NCI-H1417 treated with DMSO at 0.1 percent for 48 hours (cell line): Measurements from ENCODE around the gene ELMO1.

Experiments used
- DNase-seq: peaks from one replicate; lab custom pipeline; 2025; lab: John Stamatoyannopoulos, UW

ELMO1 gene

DNA sequence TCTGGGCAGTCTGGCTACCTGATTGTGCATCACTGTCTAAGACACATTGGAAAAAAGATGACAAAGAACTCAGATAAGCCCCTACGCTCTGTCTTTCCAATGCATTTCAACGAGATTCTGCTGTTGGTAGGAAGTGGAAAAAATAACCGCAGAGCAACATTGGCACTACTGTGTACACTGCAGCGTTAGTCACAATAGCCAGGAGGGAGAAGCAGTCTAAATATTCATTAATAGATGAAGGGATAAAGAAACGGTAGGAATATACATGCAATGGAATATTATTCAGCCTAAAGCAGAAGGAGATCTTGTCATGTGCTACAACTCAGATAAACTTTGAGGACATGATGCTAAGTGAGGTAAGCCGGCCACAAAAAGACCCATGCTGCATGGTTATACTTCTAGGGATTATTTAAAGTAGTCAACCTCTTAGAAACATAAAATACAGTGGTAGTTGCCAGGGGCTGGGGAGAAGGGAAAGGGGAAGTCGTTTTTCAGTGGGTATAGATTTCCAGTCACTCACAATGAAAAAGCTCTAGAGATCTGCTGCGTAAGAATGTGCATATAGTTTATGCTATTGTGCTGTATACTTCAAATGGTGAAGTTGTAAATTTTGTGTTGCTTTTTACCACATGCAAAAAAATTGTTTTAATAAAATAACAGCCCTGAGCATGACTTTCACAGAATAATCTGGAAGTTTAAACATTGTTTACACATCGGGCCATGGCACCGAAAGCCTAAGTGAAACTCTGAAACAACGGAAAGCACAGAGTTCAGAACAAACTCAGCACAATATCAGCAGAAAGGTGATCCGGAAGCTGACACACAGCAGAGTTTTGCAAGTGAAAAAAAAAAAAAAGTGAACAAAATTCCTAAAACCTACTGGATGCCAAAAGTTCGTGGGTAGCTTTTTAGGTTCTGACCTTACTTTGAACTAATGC is 40.1 kb downstream of the ELMO1 start:
- DNase-seq, result no peak

- no peak for DNase-seq
Measured at GRCh38 chr7:37405603-37406122, 43.0 kb downstream of the ELMO1 start.

DNA sequence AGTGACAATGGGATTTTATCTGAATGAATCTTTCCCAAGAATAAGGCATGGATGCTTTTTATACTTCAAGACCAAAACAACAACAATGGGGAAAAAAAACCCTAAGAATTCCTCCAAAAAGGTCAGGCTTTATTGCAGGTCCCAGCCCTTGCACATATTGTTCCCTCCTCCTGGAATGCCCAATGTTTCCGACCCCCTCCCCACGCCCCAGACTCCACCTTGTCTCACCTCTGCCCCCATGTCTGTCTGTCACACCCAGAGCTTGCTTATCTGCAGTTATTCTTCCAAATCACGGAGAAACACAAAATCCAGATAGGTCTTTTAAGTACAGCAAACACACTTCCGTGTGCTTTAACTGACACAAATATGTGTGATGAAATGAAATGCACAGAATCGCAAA is 43.5 kb downstream of the ELMO1 start:
- no peak for DNase-seq

DNA sequence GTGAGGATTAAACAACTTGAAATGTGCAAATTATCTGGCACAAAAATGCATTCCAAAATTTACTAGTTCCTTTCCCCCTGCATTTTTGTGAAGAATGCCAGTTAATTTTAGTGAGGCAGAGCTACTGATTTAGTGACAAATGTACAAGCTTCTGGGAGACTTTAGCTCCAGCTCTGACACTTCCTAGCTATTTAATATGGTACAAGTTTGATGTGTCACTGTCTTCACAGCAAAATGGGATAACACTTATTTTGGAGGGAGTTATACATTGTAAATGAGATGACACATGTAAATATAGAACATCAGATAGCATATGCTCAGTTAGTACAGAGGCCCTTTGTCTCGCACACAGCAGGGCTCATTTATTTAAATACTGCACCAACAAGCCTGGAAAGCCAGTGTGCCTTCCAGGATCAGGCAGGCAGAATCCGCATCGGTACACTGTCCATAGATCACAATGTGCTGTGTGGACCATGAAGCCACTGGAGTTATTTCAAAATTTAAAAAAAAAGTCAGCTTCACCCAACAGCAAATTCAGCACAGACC is 48.7 kb downstream of the ELMO1 start:
- no peak for DNase-seq

- DNase-seq, result no peak
Measured at GRCh38 chr7:37398403-37398802, 50.3 kb downstream of the ELMO1 start.

DNA sequence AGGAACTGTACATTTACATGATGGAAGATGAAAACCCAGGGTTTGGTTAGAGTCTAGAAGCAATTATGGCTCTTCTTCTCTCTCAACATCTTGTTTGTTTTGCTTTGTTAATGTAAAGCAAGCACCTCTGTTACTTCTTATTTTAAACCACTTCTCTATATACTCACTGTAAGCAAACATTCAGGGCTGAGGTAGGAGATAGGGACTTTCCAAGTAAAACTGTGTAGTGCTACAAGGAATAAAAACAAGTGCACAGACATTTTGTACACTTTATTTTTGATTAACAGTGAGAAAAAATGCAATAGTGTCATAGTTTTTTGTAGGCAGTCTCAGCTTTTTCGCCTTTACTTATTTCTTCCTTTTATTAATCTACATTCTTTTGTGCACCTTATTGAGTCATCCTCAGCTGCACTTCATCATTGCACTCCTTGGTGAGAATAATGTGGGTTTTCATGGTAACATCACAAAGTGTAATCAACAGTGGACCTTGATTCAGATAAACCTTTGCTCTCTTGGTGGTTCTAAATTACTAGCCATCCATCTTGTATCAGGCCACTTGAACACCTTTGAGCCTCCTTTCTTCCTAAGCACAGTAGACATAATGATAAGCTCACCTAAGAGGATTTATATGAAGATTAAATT is 52.9 kb downstream of the ELMO1 start:
- no peak for DNase-seq

DNA sequence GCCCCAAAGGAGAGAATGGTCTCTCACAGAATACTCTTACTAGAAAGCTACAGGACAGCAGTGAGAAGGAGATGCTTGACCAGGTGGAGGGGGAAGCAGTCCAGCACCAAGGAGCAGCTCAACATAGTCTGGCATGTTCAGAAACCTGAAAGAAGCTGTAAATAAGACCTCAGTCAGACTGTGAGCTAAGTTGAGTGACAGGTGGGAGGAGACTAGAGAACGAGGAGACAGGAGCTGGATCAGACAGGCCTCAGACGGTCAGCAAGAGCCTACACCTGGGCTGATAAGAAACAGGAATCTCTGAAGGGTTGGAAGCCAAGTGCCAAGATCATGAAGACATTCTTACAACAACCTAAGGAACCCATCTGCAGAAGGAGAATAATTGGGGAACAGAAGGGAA is 54.5 kb downstream of the ELMO1 start:
- no peak for DNase-seq

DNA sequence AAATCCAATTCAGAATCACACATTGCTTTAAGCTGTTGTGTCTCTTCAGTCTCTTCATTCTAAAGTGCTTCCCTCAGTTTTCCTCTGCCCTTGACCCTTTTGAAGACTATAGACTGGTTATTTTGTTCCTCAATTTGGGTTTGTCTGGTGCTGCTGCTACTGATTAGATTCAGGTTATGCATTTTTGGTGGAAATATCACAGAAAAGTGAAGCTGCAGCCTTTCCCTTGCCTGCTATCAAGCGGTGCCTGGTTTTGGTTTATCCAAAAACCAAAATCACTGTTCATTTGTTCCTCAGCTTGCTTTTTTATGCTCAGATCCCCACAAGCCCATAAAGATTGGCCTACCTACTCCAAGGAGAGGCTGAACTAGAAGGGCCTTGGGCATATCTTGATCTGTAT is 55.2 kb downstream of the ELMO1 start:
- no peak for DNase-seq

DNA sequence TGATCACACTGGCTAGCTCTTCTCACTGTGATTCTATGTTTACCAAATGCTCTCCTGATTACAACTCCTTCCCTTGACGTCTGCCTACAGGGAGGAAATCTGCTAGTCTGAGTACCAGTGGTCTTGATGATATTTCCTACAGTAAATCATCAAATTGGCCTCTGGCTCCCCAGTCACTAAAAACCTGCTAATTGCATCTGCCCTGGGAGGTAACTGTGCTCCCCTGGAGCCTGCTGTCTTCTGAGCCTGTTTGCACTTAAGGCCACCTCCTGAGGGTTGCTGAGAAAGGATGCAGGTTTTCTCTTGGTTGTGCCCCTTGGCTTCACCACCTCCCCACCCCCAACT is 56.0 kb downstream of the ELMO1 start:
- DNase-seq, result no peak

DNA sequence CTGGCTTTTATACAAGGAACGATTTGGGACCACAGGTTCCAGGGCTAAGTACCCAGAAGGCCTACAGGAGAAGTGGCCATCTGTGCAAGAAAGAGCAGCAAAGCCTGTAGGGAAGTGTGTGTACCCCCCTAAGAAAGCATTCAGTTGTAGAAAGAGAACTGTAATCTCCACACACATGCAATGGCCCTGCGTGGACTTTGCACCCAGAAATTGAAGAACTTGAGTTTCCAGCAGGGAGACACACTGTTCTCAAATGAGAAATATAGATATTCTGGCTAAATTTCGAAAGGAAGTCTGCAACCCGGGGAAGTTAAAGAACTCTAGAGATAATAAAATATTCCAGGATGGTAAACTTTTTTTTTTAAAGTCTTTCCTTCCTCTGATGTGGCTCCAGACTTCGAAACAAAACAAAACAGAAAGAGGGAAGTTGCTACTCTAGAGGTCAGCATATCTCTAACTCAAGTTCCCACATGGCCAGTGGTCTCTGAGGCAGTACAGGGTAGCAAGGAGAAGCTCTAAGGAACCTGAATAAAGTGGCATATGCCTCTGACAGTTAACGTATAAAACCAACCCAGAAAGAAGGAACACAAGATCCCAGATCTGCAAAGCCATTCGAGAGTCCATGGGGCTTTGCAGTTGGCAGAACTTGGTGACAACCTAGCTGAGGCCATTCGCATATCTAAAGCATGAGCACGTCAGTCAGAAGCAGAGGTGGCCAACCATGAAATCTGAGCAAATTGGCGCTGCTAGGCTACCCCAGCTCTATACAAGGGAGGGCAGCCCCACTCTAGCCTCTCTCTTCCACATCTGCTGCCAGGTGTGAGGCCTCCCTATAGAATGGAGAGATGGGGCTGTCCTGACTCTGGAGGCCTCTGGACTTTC is 56.6 kb downstream of the ELMO1 start:
- no peak for DNase-seq

DNA sequence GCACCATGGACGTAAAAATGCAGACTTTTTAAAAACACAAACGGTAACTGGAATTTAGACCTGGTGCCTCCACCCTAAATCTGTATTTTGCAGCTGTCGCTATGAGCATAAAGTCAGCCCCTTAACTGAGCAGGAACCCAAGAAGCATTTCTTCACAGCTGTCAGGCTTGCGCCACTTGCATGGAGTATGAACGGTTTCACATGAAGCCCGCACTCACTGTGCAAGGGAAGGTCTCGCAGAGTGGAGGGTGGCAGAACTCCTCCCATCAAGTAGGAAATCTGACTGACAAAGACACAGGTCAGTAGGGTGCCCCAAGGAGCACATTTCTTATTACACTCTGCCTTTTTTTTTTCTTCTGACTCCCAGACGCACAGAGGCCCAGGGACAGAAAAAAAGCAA is 58.5 kb downstream of the ELMO1 start:
- DNase-seq, result no peak

- DNase-seq, result no peak
Measured at GRCh38 chr7:37388811-37389210, 59.9 kb downstream of the ELMO1 start.

- no peak for DNase-seq
Measured at GRCh38 chr7:37385787-37386186, 62.9 kb downstream of the ELMO1 start.

DNA sequence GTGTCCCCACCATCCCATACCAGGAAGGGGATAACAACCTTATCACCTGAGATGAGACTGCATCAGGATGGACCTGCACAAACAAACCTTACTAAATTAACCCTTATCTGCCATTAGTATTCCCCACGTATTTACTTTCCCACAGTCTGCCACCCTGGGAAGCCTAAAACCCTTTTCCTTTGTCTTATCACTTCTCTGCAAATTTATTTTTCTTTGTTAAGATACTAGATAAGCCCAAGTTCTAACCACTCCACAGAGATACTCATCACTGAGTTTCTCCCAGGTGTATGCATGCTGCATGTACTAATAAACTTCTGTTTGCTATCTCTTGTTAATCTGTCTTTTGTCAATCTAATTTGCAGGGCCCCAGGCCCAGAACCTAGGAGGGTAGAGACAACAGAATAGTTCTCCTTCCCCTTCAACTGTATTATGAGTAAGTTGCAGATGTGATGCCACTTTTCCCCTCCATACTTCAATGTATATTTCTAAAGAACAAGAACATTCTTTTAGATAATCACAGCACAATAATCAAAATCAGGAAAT is 66.0 kb downstream of the ELMO1 start:
- no peak for DNase-seq

- no peak for DNase-seq
Measured at GRCh38 chr7:37380831-37381230, 67.8 kb downstream of the ELMO1 start.

- DNase-seq, result no peak
Measured at GRCh38 chr7:37379546-37380277, 69.0 kb downstream of the ELMO1 start.

GRCh38 chr7:37377231-37377630 is 71.4 kb downstream of the ELMO1 start:
- no peak for DNase-seq

GRCh38 chr7:37376386-37376785 is 72.3 kb downstream of the ELMO1 start:
- no peak for DNase-seq

- no peak for DNase-seq
Measured at GRCh38 chr7:37372750-37373149, 75.9 kb downstream of the ELMO1 start.

GRCh38 chr7:37371755-37372154 is 76.9 kb downstream of the ELMO1 start:
- DNase-seq, result no peak

DNA sequence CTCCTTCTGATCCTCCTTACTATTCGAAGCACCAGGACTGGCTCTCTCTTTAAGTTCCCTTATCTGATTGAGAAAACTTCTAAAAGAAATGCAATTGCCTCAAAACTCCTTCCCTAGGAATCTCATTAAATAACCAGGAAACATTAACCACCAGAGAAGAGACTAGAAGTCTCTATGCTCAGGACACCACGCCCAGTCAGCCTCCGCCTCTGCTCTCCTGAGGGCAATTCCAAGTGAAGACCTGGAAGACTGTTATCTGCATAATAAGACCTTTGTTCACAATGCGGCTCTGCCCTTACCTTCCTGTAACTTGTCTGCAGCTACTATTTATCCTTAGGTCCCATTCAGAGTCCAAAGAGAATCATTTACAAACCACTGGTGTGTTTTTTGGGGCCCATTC is 78.8 kb downstream of the ELMO1 start:
- DNase-seq, result no peak
